Measurements from ENCODE around the gene TCP11L2.

DNA sequence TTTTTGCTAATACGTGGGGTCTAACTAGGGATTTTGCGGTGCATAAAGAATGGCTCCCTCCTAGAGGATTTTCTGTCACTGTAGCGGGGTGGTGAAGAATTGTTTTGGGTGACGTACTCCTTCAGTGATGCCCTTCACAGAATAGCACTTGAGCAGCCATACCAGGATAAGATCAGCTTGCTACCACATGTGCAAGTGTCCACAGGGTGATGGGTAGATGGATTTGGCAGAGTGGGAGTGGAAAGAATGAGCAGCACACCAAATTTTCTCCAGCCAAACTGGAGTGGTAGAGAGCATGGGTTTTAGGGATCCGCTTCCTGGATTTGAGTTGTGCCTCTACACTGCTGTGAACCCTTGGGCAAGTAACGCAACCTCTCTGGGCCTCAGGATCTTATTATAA is 2.3 kb downstream of the TCP11L2 start:
- TF ChIP-seq EZH2 (IDR thresholded peaks at IDR 0.05; ENCODE audit: insufficient read depth, poor library complexity, severe bottlenecking) = no peak
- TF ChIP-seq EZH2phosphoT487 (IDR thresholded peaks at IDR 0.05; ENCODE audit: insufficient read depth, low read depth) = no peak
